HEK293 (cell line): Measurements from ENCODE around the gene GP1BB.

Experiments used
- TCF7L2 ChIP-seq: IDR thresholded peaks from 2 replicates; pipeline ENCODE4 v1.6.1; 2011; ENCODE audit warnings: low read depth, mild to moderate bottlenecking, inconsistent platforms, low read length, moderate library complexity, borderline replicate concordance
- ZNF391 ChIP-seq: fragments of 450-650 bp; formaldehyde crosslinking; IDR thresholded peaks from 2 replicates; pipeline ENCODE4 v1.5.1; 2016; ENCODE audit warnings: low read depth, missing biosample characterization, missing genetic modification characterization, borderline replicate concordance
- TF ChIP-seq, protein P1 (sequence below): fragments of 450-650 bp; formaldehyde crosslinking; IDR thresholded peaks from 2 replicates; pipeline ENCODE4 v1.5.1; 2016; ENCODE audit warnings: missing biosample characterization, missing genetic modification characterization
- TF ChIP-seq, protein P2 (sequence below): fragments of 450-650 bp; formaldehyde crosslinking; IDR thresholded peaks from 2 replicates; pipeline ENCODE4 v1.5.1; 2017; ENCODE audit warnings: missing biosample characterization, missing genetic modification characterization
- TF ChIP-seq, protein P3 (sequence below): IDR thresholded peaks from 2 replicates; pipeline ENCODE4 v1.6.1; 2011; ENCODE audit warnings: mild to moderate bottlenecking, low read depth, low read length, borderline replicate concordance
- TF ChIP-seq, protein P4 (sequence below): sonication (generic); formaldehyde crosslinking; IDR thresholded peaks from 2 replicates; pipeline ENCODE4 v1.8.1; 2022; ENCODE audit warnings: mild to moderate bottlenecking, moderate library complexity, missing genetic modification reagents

DNA sequence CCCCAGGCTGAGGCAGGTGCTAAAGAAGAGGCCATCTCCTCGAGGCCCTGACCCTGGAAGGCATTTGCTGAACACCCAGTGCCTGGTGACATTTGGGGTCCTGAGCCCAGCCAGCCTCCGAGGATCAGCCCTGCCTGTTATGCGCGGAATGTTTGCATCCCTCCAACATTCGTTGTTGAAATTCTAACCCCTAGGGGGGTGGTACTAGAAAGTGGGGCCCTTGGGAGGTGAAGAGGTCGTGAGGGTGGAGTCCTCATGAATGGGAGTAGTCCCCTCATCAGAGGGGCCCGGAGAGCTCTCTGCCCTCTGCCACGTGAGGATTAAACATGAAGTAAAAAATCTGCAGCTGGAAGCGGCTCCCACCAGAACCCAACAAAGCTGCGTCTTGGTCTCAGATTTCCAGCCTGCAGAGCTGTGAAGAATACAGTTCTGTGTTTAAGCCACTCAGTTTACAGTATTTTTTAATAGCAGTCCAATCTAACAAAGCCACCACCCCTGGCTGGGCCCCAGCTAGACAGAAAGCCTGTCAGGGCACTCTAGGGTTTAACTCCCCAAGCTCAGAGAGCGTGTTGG is 44.3 kb upstream of the GP1BB start:
- TF ChIP-seq, protein P1, sequence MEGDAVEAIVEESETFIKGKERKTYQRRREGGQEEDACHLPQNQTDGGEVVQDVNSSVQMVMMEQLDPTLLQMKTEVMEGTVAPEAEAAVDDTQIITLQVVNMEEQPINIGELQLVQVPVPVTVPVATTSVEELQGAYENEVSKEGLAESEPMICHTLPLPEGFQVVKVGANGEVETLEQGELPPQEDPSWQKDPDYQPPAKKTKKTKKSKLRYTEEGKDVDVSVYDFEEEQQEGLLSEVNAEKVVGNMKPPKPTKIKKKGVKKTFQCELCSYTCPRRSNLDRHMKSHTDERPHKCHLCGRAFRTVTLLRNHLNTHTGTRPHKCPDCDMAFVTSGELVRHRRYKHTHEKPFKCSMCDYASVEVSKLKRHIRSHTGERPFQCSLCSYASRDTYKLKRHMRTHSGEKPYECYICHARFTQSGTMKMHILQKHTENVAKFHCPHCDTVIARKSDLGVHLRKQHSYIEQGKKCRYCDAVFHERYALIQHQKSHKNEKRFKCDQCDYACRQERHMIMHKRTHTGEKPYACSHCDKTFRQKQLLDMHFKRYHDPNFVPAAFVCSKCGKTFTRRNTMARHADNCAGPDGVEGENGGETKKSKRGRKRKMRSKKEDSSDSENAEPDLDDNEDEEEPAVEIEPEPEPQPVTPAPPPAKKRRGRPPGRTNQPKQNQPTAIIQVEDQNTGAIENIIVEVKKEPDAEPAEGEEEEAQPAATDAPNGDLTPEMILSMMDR (tag by site-specific recombination) = no peak
- TF ChIP-seq, protein P2, sequence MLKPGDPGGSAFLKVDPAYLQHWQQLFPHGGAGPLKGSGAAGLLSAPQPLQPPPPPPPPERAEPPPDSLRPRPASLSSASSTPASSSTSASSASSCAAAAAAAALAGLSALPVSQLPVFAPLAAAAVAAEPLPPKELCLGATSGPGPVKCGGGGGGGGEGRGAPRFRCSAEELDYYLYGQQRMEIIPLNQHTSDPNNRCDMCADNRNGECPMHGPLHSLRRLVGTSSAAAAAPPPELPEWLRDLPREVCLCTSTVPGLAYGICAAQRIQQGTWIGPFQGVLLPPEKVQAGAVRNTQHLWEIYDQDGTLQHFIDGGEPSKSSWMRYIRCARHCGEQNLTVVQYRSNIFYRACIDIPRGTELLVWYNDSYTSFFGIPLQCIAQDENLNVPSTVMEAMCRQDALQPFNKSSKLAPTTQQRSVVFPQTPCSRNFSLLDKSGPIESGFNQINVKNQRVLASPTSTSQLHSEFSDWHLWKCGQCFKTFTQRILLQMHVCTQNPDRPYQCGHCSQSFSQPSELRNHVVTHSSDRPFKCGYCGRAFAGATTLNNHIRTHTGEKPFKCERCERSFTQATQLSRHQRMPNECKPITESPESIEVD (tag by site-specific recombination) = no peak
- TF ChIP-seq, protein P3, sequence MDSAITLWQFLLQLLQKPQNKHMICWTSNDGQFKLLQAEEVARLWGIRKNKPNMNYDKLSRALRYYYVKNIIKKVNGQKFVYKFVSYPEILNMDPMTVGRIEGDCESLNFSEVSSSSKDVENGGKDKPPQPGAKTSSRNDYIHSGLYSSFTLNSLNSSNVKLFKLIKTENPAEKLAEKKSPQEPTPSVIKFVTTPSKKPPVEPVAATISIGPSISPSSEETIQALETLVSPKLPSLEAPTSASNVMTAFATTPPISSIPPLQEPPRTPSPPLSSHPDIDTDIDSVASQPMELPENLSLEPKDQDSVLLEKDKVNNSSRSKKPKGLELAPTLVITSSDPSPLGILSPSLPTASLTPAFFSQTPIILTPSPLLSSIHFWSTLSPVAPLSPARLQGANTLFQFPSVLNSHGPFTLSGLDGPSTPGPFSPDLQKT = no peak
- TF ChIP-seq ZNF391 (no peak), TCF7L2 (no peak)
- TF ChIP-seq, protein P4, sequence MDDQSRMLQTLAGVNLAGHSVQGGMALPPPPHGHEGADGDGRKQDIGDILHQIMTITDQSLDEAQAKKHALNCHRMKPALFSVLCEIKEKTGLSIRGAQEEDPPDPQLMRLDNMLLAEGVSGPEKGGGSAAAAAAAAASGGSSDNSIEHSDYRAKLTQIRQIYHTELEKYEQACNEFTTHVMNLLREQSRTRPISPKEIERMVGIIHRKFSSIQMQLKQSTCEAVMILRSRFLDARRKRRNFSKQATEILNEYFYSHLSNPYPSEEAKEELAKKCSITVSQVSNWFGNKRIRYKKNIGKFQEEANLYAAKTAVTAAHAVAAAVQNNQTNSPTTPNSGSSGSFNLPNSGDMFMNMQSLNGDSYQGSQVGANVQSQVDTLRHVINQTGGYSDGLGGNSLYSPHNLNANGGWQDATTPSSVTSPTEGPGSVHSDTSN (CRISPR knock-in tag) = no peak
